Activated CD8-positive, alpha-beta memory T cell treated with anti-CD3 and anti-CD28 coated beads, Interleukin-2, amount 50 U/mL, for 24 hours (primary cell): ENCODE measurements around the gene NOL9.
A peak's percentile ranks its signal among the peaks of the same experiment; 100 is the strongest.

Experiments
- DNase-seq: peaks from one replicate; pipeline ENCODE4 v3.0.0-alpha.2; 2020; ENCODE audit errors: extremely low read depth

The NOL9 gene

GRCh38 chr1:6489383-6489765, 64.9 kb downstream of the NOL9 start:
- no peak for DNase-seq

- DNase-seq = no peak
Measured at GRCh38 chr1:6488602-6489382, 65.5 kb downstream of the NOL9 start.

GRCh38 chr1:6487804-6488484, 66.4 kb downstream of the NOL9 start:
- DNase-seq = no peak

- peak; percentile 70 for DNase-seq
Measured at GRCh38 chr1:6486433-6487011, 67.8 kb downstream of the NOL9 start.

GRCh38 chr1:6485168-6486101, 68.9 kb downstream of the NOL9 start:
- no peak for DNase-seq

- DNase-seq = no peak
Measured at GRCh38 chr1:6484826-6485167, 69.5 kb downstream of the NOL9 start.

- no peak for DNase-seq
Measured at GRCh38 chr1:6483761-6484117, 70.6 kb downstream of the NOL9 start.

GRCh38 chr1:6483017-6483760, 71.1 kb downstream of the NOL9 start:
- DNase-seq = no peak

- no peak for DNase-seq
Measured at GRCh38 chr1:6481820-6482219, 72.5 kb downstream of the NOL9 start.

- no peak for DNase-seq
Measured at GRCh38 chr1:6477039-6477820, 77.1 kb downstream of the NOL9 start.

- no peak for DNase-seq
Measured at GRCh38 chr1:6476483-6476882, 77.8 kb downstream of the NOL9 start.

GRCh38 chr1:6475381-6476133, 78.8 kb downstream of the NOL9 start:
- DNase-seq = peak; percentile 39

- no peak for DNase-seq
Measured at GRCh38 chr1:6474815-6475282, 79.5 kb downstream of the NOL9 start.

GRCh38 chr1:6473974-6474814, 80.1 kb downstream of the NOL9 start:
- no peak for DNase-seq

GRCh38 chr1:6473156-6473555, 81.2 kb downstream of the NOL9 start:
- no peak for DNase-seq

- no peak for DNase-seq
Measured at GRCh38 chr1:6472391-6472790, 81.9 kb downstream of the NOL9 start.

- no peak for DNase-seq
Measured at GRCh38 chr1:6471970-6472368, 82.3 kb downstream of the NOL9 start.
